Endodermal cell (in vitro differentiated cells): ENCODE measurements around the gene ARHGEF28. TPM values are rescaled to one million over a fixed set of nuclear protein-coding genes. Genes with fewer than 3 reads are reported as not detected.

ENCODE experiments used
- DNase-seq: peaks from one replicate; pipeline ENCODE4 v3.0.0-alpha.2; 2017
- H3K27ac ChIP-seq: 2 replicates; pipeline ENCODE4 v1.5.1; 2013; ENCODE audit warnings: mild to moderate bottlenecking, low read depth, low read length, moderate library complexity
- H3K27me3 ChIP-seq: 2 replicates; pipeline ENCODE4 v1.6.1; 2013; ENCODE audit warnings: mild to moderate bottlenecking, low read length, moderate library complexity; ENCODE audit not compliant: insufficient read depth, control insufficient read depth, poor library complexity, severe bottlenecking
- H3K36me3 ChIP-seq: 2 replicates; pipeline ENCODE4 v1.7.0; 2013; ENCODE audit warnings: mild to moderate bottlenecking, low read length, moderate library complexity; ENCODE audit not compliant: control insufficient read depth, insufficient read depth
- H3K4me1 ChIP-seq: one replicate; pipeline ENCODE4 v1.7.0; 2013; ENCODE audit warnings: low read length; ENCODE audit not compliant: control insufficient read depth, insufficient read depth
- H3K4me3 ChIP-seq: 2 replicates; pipeline ENCODE4 v1.5.1; 2013; ENCODE audit warnings: mild to moderate bottlenecking, low read length, moderate library complexity
- H3K9ac ChIP-seq: 2 replicates; pipeline ENCODE4 v1.6.1; 2013; ENCODE audit warnings: mild to moderate bottlenecking, low read length, moderate library complexity; ENCODE audit not compliant: poor library complexity, severe bottlenecking; ENCODE audit errors: extremely low read depth
- H3K9me3 ChIP-seq: 2 replicates; pipeline ENCODE4 v1.6.1; 2013; ENCODE audit warnings: mild to moderate bottlenecking, low read length, moderate library complexity; ENCODE audit not compliant: control insufficient read depth
- H3K27ac Mint-ChIP-seq: 2 replicates; pipeline ENCODE4 v1.8.0; 2020; ENCODE audit warnings: mixed read lengths
- H3K27me3 Mint-ChIP-seq: 2 replicates; pipeline ENCODE4 v1.8.0; 2021; ENCODE audit warnings: mild to moderate bottlenecking, mixed read lengths; ENCODE audit not compliant: insufficient read depth
- H3K36me3 Mint-ChIP-seq: 2 replicates; pipeline ENCODE4 v1.8.0; 2020; ENCODE audit warnings: low read depth, mixed read lengths
- H3K4me1 Mint-ChIP-seq: 2 replicates; pipeline ENCODE4 v1.8.0; 2020; ENCODE audit warnings: mixed read lengths
- H3K4me3 Mint-ChIP-seq: 2 replicates; pipeline ENCODE4 v1.8.0; 2020; ENCODE audit warnings: mild to moderate bottlenecking, moderate library complexity, mixed read lengths
- H3K9me3 Mint-ChIP-seq: 2 replicates; pipeline ENCODE4 v1.8.0; 2020; ENCODE audit warnings: mild to moderate bottlenecking, mixed read lengths
- WGBS, 2 experiments: methylation state at CpG; one replicate each; pipeline versions ENCODE4 v1.1.5 to v1.1.7; 2013; ENCODE audit warnings: missing lambda C conversion rate in 2 of 2, mixed read lengths in 1 of 2; ENCODE audit not compliant: insufficient coverage in 1 of 2, insufficient read length in 1 of 2; 5-methylcytosine and 5-hydroxymethylcytosine counted together
- total RNA-seq, 2 donors: library from RNA; stranded (reverse); fragmentation: NEBNext Ultra II Directional in 1 of 2; extraction: Animal tissue kit (Norgen Biotek cat#: 25700) in 1 of 2; gene quantifications; 2 replicates in 1 of 2; 3 replicates in 1 of 2; pipeline ENCODE4 v1.2.1, GENCODE V29; 2021
- TF ChIP-seq, protein P1 (sequence below): fragments of 200-600 bp; sonication (generic); conservative IDR thresholded peaks from 2 replicates; pipeline ENCODE4 v1.5.0; 2021; ENCODE audit warnings: antibody characterized with exemption, mild to moderate bottlenecking

The ARHGEF28 gene
- total RNA-seq, 2 donors from 2014 or later: 0.92 to 1.2 TPM

DNA sequence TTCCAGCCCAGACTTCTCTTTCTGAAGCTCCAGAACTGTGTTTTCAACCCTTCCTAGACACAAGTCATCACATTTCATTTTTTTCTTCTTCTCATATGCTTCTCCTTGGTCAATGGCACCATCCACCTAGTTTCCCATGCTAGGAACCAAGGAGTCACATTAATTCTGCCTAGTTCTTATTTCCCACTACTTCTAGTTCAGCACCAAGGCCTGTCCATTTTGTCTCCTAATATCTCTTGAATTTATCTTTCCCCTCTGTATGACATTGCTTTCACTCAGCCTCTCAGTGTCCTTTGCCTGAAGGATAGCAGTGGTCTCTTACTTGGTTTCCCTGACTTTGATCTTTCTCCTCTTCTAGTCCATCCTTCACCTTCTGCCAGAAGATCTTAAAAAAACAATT lies 38.8 kb downstream of the ARHGEF28 start:
- TF ChIP-seq, protein P1, sequence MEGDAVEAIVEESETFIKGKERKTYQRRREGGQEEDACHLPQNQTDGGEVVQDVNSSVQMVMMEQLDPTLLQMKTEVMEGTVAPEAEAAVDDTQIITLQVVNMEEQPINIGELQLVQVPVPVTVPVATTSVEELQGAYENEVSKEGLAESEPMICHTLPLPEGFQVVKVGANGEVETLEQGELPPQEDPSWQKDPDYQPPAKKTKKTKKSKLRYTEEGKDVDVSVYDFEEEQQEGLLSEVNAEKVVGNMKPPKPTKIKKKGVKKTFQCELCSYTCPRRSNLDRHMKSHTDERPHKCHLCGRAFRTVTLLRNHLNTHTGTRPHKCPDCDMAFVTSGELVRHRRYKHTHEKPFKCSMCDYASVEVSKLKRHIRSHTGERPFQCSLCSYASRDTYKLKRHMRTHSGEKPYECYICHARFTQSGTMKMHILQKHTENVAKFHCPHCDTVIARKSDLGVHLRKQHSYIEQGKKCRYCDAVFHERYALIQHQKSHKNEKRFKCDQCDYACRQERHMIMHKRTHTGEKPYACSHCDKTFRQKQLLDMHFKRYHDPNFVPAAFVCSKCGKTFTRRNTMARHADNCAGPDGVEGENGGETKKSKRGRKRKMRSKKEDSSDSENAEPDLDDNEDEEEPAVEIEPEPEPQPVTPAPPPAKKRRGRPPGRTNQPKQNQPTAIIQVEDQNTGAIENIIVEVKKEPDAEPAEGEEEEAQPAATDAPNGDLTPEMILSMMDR: no peak
- no peaks in the 10 kb centered on the region for H3K9me3 Mint-ChIP-seq
- Histone ChIP-seq H3K36me3 (no peaks in the 10 kb centered on the region), H3K9me3 (no peaks in the 10 kb centered on the region), H3K27ac (no peak overlapping the region), H3K4me1 (no peaks in the 10 kb centered on the region), H3K27me3 (peaks cover 4% of the 10 kb centered on the region), H3K4me3 (no peak overlapping the region), H3K9ac (no peak overlapping the region)
- H3K4me1 Mint-ChIP-seq: no peaks in the 10 kb centered on the region
- DNase-seq: no peak
- no peak overlapping the region for H3K4me3 Mint-ChIP-seq
- H3K36me3 Mint-ChIP-seq: no peaks in the 10 kb centered on the region
- H3K27ac Mint-ChIP-seq: no peak overlapping the region
- no peaks in the 10 kb centered on the region for H3K27me3 Mint-ChIP-seq

DNA sequence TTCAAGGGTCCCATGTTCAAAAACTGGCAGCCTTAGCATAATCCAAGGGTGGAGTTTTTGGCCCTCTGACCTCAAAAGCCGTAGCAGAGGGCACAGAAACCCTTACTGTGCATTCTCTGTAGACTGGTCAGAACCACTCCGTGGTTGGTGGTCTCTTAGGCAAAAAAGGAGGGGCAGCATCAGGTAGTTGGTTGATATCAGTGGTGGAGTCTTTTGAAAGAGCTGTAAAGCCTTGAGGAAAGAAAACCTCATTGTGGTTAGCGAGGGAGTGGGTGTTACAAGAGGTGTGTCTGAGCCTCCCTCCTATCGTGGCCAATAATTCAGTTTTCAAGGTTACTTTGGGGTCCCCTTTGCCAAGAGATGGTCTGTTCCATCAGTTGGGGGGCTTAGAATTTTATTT lies 40.9 kb downstream of the ARHGEF28 start:
- no peak for DNase-seq
- Mint-ChIP-seq H3K9me3 (no peaks in the 10 kb centered on the region), H3K4me3 (no peak overlapping the region), H3K36me3 (no peaks in the 10 kb centered on the region), H3K4me1 (no peaks in the 10 kb centered on the region), H3K27me3 (no peaks in the 10 kb centered on the region), H3K27ac (no peak overlapping the region)
- TF ChIP-seq, protein P1: no peak
- Histone ChIP-seq H3K9me3 (no peaks in the 10 kb centered on the region), H3K36me3 (no peaks in the 10 kb centered on the region), H3K4me1 (no peaks in the 10 kb centered on the region), H3K27me3 (peaks cover 4% of the 10 kb centered on the region), H3K27ac (no peak overlapping the region), H3K4me3 (no peak overlapping the region), H3K9ac (no peak overlapping the region)
- WGBS, 2 experiments: 91 to 100% methylated on average over 1 to 4 of the region's 4 CpGs

DNA sequence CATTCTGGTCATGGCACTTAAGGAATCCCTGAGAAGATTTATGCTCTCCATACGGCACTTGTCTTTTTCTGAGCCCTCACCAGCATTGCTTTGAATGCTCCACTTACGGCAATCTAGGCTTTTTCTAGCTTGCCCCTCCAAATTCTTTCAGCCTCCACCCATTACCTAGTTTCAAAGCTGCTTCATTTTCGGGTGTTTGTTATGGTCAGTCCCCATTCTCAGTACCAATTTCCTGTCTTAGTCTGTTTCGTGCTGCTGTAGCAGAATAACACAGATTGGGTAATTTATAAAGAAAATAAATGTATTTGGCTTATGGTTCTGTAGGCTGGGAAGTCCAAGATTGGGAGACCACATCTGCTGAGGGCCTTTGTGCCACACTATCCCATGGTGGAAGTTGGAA lies 42.0 kb downstream of the ARHGEF28 start:
- H3K4me1 Mint-ChIP-seq: peaks cover 6% of the 10 kb centered on the region
- WGBS, 2 experiments: 62 to 70% methylated on average over 4 of the region's 4 CpGs
- Histone ChIP-seq H3K27ac (no peak overlapping the region), H3K4me3 (no peak overlapping the region), H3K27me3 (peaks cover 4% of the 10 kb centered on the region), H3K9me3 (no peaks in the 10 kb centered on the region), H3K36me3 (no peaks in the 10 kb centered on the region), H3K9ac (no peak overlapping the region), H3K4me1 (peaks cover 7% of the 10 kb centered on the region)
- H3K4me3 Mint-ChIP-seq: no peak overlapping the region
- TF ChIP-seq, protein P1: no peak
- no peak for DNase-seq
- no peak overlapping the region for H3K27ac Mint-ChIP-seq
- no peaks in the 10 kb centered on the region for H3K9me3 Mint-ChIP-seq
- H3K36me3 Mint-ChIP-seq: no peaks in the 10 kb centered on the region
- no peaks in the 10 kb centered on the region for H3K27me3 Mint-ChIP-seq
